Stimulated activated CD4-positive, alpha-beta T cell treated with anti-CD3 and anti-CD28 coated beads, Interleukin-15, amount 100 ng/mL, for 1 hour (primary cell): ENCODE measurements around the gene RAB15.

Experiments used
- DNase-seq, 2 donors: peaks; one replicate each; pipeline ENCODE4 v3.0.0-alpha.2; 2020; ENCODE audit warnings: low read depth in 1 of 2, low spot score in 1 of 2

The RAB15 gene

GRCh38 chr14:64938972-64939816, 32.9 kb downstream of the RAB15 start:
- no peak for DNase-seq

- no peak for DNase-seq
Observed at GRCh38 chr14:64937821-64938193, 34.3 kb downstream of the RAB15 start.

- no peak for DNase-seq
Observed at GRCh38 chr14:64937171-64937820, 34.8 kb downstream of the RAB15 start.

GRCh38 chr14:64935508-64935907, 36.6 kb downstream of the RAB15 start:
- no peak for DNase-seq

- no peak for DNase-seq
Observed at GRCh38 chr14:64934338-64934929, 37.7 kb downstream of the RAB15 start.

- DNase-seq = no peak
Observed at GRCh38 chr14:64932231-64932630, 39.9 kb downstream of the RAB15 start.

- DNase-seq = no peak
Observed at GRCh38 chr14:64931123-64931522, 41.0 kb downstream of the RAB15 start.

GRCh38 chr14:64930085-64930843, 41.9 kb downstream of the RAB15 start:
- no peak for DNase-seq

GRCh38 chr14:64929014-64929359, 43.1 kb downstream of the RAB15 start:
- DNase-seq = no peak

- no peak for DNase-seq
Observed at GRCh38 chr14:64928239-64929013, 43.7 kb downstream of the RAB15 start.

- DNase-seq = no peak
Observed at GRCh38 chr14:64927031-64927430, 45.1 kb downstream of the RAB15 start.

- no peak for DNase-seq
Observed at GRCh38 chr14:64926398-64926995, 45.6 kb downstream of the RAB15 start.

GRCh38 chr14:64923015-64923414, 49.1 kb downstream of the RAB15 start:
- no peak for DNase-seq

- no peak for DNase-seq
Observed at GRCh38 chr14:64920465-64920864, 51.7 kb downstream of the RAB15 start.

- no peak for DNase-seq
Observed at GRCh38 chr14:64919618-64920017, 52.5 kb downstream of the RAB15 start.

GRCh38 chr14:64919215-64919614, 52.9 kb downstream of the RAB15 start:
- DNase-seq = no peak

- no peak for DNase-seq
Observed at GRCh38 chr14:64918216-64918615, 53.9 kb downstream of the RAB15 start.

GRCh38 chr14:64915797-64916196, 56.3 kb downstream of the RAB15 start:
- DNase-seq = no peak

GRCh38 chr14:64915029-64915424, 57.1 kb downstream of the RAB15 start:
- DNase-seq = no peak

GRCh38 chr14:64914237-64915028, 57.7 kb downstream of the RAB15 start, which contains the start of gene CHURC1:
Gene CHURC1 (plus strand): TSS chr14:64914455. CDS start chr14:64914496, 41 bp downstream.
- peak; percentile 86 to 93 for DNase-seq
